ENCODE results near the gene C19orf12.

GRCh38 chr19:29681422-29682235, 33.4 kb downstream of the C19orf12 start:
- TF ChIP-seq, protein P1, sequence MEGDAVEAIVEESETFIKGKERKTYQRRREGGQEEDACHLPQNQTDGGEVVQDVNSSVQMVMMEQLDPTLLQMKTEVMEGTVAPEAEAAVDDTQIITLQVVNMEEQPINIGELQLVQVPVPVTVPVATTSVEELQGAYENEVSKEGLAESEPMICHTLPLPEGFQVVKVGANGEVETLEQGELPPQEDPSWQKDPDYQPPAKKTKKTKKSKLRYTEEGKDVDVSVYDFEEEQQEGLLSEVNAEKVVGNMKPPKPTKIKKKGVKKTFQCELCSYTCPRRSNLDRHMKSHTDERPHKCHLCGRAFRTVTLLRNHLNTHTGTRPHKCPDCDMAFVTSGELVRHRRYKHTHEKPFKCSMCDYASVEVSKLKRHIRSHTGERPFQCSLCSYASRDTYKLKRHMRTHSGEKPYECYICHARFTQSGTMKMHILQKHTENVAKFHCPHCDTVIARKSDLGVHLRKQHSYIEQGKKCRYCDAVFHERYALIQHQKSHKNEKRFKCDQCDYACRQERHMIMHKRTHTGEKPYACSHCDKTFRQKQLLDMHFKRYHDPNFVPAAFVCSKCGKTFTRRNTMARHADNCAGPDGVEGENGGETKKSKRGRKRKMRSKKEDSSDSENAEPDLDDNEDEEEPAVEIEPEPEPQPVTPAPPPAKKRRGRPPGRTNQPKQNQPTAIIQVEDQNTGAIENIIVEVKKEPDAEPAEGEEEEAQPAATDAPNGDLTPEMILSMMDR (IDR thresholded peaks at IDR 0.05): no peak
- TF ChIP-seq POLR2A (IDR thresholded peaks at IDR 0.05): no peak
